ENCODE measurements around the gene WASHC4. TPM values are rescaled to one million over a fixed set of nuclear protein-coding genes. Genes with fewer than 3 reads are reported as not detected.

Gene WASHC4
- total and polyA plus RNA-seq, 2 experiments from 2014 or later, result 75.7 to 83.0 TPM

DNA sequence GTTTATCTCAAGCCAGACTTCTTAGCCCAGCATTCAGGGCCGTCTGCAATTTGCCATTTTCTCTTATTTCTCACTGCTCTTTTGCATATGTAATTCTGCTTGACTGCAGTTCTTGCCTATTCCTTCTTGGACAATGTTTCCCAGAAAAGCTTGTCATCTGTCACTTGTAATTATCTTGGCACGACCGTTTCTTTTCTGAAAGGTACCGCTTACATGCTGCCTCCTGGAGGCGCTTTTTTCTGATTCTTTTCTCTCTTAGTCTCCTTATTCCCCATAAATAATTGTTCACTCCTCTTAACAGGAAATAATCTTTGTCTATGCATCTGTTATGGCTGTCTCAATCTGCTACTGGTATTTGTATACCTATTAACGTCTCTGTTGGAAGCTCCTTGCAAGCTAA lies 22.0 kb upstream of the WASHC4 start:
- no peak overlapping the region for H3K27ac Mint-ChIP-seq
- Histone ChIP-seq H3K4me2 (no peak overlapping the region), H4K20me1 (replicated peaks; ENCODE audit: insufficient read depth) (no peaks in the 10 kb centered on the region), H2AFZ (no peak overlapping the region), H3K4me1 (ENCODE audit: insufficient read depth) (peaks cover 24% of the 10 kb centered on the region), H3K79me2 (replicated peaks; ENCODE audit: insufficient read depth) (peaks cover 6% of the 10 kb centered on the region; the same call in 1 of the 2 replicates), H3K27ac (ENCODE audit: low read depth) (no peak overlapping the region), H3K27me3 (ENCODE audit: insufficient read depth) (no peaks in the 10 kb centered on the region), H3F3A (replicated peaks; ENCODE audit: low read depth) (peaks cover 5% of the 10 kb centered on the region; the same call in 1 of the 2 replicates), H3K9me2 (ENCODE audit: insufficient read depth) (no peaks in the 10 kb centered on the region), H3K4me3 (no peak overlapping the region), H3K36me3 (ENCODE audit: insufficient read depth) (no peaks in the 10 kb centered on the region)
- H3K36me3 Mint-ChIP-seq (ENCODE audit: low read depth), result no peaks in the 10 kb centered on the region; the same call in 2 of the 3 replicates
- peak; percentile 45 for DNase-seq (ENCODE audit: low spot score)
- no peak for ATAC-seq
- H3K9me3 Mint-ChIP-seq, result peaks cover 4% of the 10 kb centered on the region; the same call in 1 of the 3 replicates
- peak overlapping the region; percentile 14; the same call in 1 of the 3 replicates for H3K4me3 Mint-ChIP-seq
- H3K4me1 Mint-ChIP-seq, result peaks cover 26% of the 10 kb centered on the region
- no peak for TF ChIP-seq ZNF114 (CRISPR knock-in tag; IDR thresholded peaks at IDR 0.05)
- no peak for TF ChIP-seq JUNB (IDR thresholded peaks at IDR 0.05; ENCODE audit: unreplicated experiment)
- TF ChIP-seq, protein P1, sequence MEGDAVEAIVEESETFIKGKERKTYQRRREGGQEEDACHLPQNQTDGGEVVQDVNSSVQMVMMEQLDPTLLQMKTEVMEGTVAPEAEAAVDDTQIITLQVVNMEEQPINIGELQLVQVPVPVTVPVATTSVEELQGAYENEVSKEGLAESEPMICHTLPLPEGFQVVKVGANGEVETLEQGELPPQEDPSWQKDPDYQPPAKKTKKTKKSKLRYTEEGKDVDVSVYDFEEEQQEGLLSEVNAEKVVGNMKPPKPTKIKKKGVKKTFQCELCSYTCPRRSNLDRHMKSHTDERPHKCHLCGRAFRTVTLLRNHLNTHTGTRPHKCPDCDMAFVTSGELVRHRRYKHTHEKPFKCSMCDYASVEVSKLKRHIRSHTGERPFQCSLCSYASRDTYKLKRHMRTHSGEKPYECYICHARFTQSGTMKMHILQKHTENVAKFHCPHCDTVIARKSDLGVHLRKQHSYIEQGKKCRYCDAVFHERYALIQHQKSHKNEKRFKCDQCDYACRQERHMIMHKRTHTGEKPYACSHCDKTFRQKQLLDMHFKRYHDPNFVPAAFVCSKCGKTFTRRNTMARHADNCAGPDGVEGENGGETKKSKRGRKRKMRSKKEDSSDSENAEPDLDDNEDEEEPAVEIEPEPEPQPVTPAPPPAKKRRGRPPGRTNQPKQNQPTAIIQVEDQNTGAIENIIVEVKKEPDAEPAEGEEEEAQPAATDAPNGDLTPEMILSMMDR (conservative IDR thresholded peaks at IDR 0.05; ENCODE audit: low read depth in 2 of 2), result peak; percentile 34 to 45; a peak in 3 of 4 replicates
- H3K27me3 Mint-ChIP-seq (ENCODE audit: insufficient read depth, low read depth, poor library complexity), result peaks cover 7% of the 10 kb centered on the region

- Histone ChIP-seq H3K79me2 (replicated peaks; ENCODE audit: insufficient read depth) (no peaks in the 10 kb centered on the region), H3K27ac (ENCODE audit: low read depth) (peak overlapping the region; percentile 76; the same call in 1 of the 2 replicates), H2AFZ (peak overlapping the region; percentile 53; the same call in 1 of the 2 replicates), H3F3A (replicated peaks; ENCODE audit: low read depth) (peaks cover 17% of the 10 kb centered on the region; the same call in 1 of the 2 replicates), H3K4me3 (no peak overlapping the region), H3K27me3 (ENCODE audit: insufficient read depth) (no peaks in the 10 kb centered on the region), H3K36me3 (ENCODE audit: insufficient read depth) (no peaks in the 10 kb centered on the region), H3K4me2 (peak overlapping the region; percentile 48), H3K9me2 (ENCODE audit: insufficient read depth) (no peaks in the 10 kb centered on the region), H4K20me1 (replicated peaks; ENCODE audit: insufficient read depth) (no peaks in the 10 kb centered on the region), H3K4me1 (ENCODE audit: insufficient read depth) (peaks cover 27% of the 10 kb centered on the region)
- Mint-ChIP-seq H3K27ac (peak overlapping the region; percentile 4; the same call in 1 of the 2 replicates), H3K36me3 (ENCODE audit: low read depth) (peaks cover 17% of the 10 kb centered on the region), H3K4me1 (peaks cover 30% of the 10 kb centered on the region), H3K27me3 (ENCODE audit: insufficient read depth, low read depth, poor library complexity) (peaks cover 2% of the 10 kb centered on the region), H3K4me3 (no peak overlapping the region), H3K9me3 (peaks cover 21% of the 10 kb centered on the region)
- no peak for DNase-seq (ENCODE audit: low spot score)
- ATAC-seq, result peak; percentile 11
- TF ChIP-seq EZH2phosphoT487 (IDR thresholded peaks at IDR 0.05; ENCODE audit: unreplicated experiment) (no peak), CREB1 (CRISPR knock-in tag; IDR thresholded peaks at IDR 0.05; ENCODE audit: low read depth) (no peak), JUNB (IDR thresholded peaks at IDR 0.05; ENCODE audit: unreplicated experiment) (no peak), POLR2AphosphoS5 (IDR thresholded peaks at IDR 0.05; ENCODE audit: low read depth) (no peak), EZH2 (IDR thresholded peaks at IDR 0.05; ENCODE audit: low read depth, unreplicated experiment) (no peak), ZNF331 (CRISPR knock-in tag; IDR thresholded peaks at IDR 0.05; ENCODE audit: low read depth) (no peak)
- TF ChIP-seq, protein P2, sequence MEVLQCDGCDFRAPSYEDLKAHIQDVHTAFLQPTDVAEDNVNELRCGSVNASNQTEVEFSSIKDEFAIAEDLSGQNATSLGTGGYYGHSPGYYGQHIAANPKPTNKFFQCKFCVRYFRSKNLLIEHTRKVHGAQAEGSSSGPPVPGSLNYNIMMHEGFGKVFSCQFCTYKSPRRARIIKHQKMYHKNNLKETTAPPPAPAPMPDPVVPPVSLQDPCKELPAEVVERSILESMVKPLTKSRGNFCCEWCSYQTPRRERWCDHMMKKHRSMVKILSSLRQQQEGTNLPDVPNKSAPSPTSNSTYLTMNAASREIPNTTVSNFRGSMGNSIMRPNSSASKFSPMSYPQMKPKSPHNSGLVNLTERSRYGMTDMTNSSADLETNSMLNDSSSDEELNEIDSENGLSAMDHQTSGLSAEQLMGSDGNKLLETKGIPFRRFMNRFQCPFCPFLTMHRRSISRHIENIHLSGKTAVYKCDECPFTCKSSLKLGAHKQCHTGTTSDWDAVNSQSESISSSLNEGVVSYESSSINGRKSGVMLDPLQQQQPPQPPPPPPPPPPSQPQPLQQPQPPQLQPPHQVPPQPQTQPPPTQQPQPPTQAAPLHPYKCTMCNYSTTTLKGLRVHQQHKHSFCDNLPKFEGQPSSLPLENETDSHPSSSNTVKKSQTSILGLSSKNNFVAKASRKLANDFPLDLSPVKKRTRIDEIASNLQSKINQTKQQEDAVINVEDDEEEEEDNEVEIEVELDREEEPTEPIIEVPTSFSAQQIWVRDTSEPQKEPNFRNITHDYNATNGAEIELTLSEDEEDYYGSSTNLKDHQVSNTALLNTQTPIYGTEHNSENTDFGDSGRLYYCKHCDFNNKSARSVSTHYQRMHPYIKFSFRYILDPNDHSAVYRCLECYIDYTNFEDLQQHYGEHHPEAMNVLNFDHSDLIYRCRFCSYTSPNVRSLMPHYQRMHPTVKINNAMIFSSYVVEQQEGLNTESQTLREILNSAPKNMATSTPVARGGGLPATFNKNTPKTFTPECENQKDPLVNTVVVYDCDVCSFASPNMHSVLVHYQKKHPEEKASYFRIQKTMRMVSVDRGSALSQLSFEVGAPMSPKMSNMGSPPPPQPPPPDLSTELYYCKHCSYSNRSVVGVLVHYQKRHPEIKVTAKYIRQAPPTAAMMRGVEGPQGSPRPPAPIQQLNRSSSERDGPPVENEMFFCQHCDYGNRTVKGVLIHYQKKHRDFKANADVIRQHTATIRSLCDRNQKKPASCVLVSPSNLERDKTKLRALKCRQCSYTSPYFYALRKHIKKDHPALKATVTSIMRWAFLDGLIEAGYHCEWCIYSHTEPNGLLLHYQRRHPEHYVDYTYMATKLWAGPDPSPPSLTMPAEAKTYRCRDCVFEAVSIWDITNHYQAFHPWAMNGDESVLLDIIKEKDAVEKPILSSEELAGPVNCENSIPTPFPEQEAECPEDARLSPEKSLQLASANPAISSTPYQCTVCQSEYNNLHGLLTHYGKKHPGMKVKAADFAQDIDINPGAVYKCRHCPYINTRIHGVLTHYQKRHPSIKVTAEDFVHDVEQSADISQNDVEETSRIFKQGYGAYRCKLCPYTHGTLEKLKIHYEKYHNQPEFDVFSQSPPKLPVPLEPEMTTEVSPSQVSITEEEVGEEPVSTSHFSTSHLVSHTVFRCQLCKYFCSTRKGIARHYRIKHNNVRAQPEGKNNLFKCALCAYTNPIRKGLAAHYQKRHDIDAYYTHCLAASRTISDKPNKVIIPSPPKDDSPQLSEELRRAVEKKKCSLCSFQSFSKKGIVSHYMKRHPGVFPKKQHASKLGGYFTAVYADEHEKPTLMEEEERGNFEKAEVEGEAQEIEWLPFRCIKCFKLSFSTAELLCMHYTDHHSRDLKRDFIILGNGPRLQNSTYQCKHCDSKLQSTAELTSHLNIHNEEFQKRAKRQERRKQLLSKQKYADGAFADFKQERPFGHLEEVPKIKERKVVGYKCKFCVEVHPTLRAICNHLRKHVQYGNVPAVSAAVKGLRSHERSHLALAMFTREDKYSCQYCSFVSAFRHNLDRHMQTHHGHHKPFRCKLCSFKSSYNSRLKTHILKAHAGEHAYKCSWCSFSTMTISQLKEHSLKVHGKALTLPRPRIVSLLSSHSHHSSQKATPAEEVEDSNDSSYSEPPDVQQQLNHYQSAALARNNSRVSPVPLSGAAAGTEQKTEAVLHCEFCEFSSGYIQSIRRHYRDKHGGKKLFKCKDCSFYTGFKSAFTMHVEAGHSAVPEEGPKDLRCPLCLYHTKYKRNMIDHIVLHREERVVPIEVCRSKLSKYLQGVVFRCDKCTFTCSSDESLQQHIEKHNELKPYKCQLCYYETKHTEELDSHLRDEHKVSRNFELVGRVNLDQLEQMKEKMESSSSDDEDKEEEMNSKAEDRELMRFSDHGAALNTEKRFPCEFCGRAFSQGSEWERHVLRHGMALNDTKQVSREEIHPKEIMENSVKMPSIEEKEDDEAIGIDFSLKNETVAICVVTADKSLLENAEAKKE (CRISPR knock-in tag; IDR thresholded peaks at IDR 0.05), result no peak
- TF ChIP-seq, protein P3, sequence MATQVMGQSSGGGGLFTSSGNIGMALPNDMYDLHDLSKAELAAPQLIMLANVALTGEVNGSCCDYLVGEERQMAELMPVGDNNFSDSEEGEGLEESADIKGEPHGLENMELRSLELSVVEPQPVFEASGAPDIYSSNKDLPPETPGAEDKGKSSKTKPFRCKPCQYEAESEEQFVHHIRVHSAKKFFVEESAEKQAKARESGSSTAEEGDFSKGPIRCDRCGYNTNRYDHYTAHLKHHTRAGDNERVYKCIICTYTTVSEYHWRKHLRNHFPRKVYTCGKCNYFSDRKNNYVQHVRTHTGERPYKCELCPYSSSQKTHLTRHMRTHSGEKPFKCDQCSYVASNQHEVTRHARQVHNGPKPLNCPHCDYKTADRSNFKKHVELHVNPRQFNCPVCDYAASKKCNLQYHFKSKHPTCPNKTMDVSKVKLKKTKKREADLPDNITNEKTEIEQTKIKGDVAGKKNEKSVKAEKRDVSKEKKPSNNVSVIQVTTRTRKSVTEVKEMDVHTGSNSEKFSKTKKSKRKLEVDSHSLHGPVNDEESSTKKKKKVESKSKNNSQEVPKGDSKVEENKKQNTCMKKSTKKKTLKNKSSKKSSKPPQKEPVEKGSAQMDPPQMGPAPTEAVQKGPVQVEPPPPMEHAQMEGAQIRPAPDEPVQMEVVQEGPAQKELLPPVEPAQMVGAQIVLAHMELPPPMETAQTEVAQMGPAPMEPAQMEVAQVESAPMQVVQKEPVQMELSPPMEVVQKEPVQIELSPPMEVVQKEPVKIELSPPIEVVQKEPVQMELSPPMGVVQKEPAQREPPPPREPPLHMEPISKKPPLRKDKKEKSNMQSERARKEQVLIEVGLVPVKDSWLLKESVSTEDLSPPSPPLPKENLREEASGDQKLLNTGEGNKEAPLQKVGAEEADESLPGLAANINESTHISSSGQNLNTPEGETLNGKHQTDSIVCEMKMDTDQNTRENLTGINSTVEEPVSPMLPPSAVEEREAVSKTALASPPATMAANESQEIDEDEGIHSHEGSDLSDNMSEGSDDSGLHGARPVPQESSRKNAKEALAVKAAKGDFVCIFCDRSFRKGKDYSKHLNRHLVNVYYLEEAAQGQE (IDR thresholded peaks at IDR 0.05; ENCODE audit: unreplicated experiment), result no peak
Measured at GRCh38 chr12:105089817-105090216, 17.7 kb upstream of the WASHC4 start.

All from GM23338 (cell line).